Stimulated activated CD4-positive, alpha-beta T cell treated with anti-CD3 and anti-CD28 coated beads, Interleukin-4, amount 100 ng/mL, for 48 hours (primary cell): ENCODE results near the gene NRIP3.
"Not testable (repeated sequence)": the region's sequence is repeated elsewhere in the genome, so short reads cannot be mapped to it uniquely, and the experiment has no call there.

Experiments
- DNase-seq, 2 donors: peaks; one replicate each; pipeline ENCODE4 v3.0.0-alpha.2; 2020; ENCODE audit warnings: low read depth in 2 of 2

Gene NRIP3

DNA sequence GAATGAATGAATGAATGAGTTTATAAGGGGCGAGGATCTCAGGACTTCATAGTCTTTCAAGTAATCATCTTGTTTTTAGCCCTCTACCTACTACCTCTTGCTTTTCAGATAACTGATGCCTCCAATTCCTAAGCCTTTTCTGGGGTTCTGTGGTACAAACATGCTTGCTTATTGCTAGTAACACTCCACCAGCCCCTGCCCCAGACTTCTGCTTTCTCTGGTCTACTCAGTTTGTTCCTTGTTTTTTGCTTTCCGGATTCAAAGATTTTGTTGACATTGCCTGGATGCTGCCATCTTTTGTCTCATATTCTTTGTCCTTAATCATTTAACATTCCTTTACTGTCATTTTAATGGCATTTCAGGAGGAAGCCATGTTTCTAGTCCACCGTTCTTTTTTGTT is 30.7 kb downstream of the NRIP3 start:
- DNase-seq: no peak

DNA sequence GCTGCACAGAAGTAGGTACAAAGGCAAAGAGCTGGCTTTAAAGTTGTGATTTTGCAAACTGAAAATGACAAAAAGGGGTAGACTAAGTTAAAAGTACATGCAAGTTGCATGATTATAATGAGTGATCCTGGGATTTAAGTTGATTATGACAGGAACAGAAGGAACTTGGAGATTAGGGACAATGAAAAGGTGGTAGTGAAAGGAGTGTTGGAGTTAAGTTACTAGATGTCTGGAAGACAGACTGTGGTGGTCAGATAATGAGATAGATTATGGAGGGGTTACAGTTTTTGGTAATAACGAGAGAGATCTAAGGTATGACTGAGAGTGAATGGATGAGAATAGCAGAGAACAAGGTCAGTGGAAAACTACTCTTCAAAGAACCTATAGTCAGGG is 31.9 kb downstream of the NRIP3 start:
- no peak for DNase-seq

DNA sequence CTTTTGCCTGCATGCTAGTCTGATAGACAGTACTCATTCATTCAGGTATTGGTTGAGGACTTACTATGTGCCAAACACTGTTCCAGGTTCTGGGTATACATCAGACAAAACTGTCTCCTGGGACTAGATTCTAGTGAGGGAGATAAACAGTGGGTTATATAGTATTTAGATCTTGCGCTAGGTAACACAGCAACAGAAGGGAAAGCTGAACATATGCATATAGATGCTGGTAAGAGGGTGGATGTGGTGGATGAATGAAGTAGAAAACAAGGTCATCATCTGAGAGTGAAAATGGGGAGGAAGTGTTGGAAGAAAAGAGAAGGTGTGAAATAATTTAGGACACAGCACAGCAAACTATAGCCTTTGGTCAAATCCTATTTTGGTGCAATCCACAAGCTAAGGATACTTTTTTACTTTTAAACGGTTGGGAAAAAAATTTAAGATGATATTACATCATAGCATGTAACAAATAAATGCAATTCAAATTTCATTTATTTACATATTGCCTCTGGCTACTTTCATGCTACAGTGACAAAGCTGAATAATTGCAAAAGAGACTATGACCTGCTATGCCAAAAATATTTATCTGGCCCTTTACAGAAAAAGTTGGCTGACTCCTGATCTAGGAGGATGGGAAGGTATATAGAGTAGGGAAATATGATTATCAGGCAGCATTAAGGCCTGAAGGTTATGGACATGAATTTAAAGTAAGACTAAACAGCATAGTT is 32.4 kb downstream of the NRIP3 start:
- DNase-seq: no peak

DNA sequence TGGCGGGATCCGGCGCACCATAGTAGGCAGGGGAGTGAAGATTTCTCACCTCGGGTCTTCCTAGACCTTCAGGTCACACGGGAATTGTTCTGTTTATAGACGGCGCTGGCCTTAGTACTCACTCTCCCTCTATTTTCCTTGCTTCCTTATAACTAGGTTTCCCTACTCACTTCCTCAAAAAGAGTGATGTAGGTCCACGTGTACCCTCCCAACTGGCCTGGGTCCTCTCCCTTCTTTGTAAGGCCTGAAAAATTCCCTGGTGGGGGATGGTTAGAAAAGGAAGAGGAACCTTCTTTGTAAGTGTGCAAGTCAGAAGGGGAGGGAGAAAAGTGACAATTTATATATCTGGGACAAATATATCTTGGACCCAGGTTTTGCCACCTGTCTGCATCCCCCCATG is 36.6 kb downstream of the NRIP3 start:
- DNase-seq: no peak

DNA sequence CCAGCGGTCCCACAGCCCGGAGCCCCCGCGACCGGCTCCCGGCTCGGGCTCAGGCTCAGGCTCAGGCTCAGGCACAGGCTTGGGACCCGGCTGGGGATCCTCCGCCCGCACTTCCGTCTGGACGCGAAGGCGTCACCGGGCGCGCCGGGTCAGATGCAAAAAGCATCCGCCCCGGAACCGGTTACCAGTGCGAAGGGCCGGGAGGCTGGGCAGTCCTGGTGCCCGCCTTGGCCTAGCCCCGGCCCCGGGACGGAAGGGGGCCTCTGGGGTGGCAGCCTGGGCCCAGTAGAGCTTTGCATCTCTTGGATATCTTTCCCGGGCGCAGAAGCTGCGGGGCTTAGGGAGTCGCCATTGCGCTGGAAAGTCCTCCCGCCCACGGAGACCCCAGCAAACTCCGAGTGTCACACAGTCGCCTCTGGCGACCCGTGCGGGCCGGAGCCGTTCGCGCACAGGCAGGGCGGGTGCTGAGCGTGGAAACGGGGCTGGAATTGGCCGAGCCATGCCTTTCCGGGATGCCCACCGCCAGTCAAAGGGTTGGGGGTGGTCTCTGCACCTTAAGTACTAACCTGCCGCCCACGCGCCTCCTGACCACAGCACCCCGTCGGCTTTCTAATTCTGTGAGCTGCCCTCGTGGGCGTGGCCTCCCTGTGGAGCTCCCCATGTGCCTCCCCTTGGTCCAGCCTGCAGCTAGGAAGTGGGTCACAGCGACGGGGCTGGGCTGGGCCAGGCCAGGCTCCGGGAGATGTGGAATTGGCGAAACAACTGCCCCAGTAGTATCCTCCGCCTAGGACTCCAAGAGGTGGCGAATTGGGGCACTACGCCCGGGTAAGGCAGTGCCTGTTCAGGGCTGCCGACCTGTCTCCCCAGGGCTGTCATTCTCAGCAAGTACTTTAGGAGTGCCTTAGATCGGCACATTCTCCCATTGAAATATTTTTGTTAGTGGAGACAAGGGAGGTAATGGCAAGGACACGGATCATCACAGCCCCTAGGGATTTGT is 39.2 kb downstream of the NRIP3 start, which contains the start of gene TMEM9B:
Gene TMEM9B, minus strand, starts transcription at position 119 of the 997 bp plus-strand sequence. CDS start 129 bp downstream, outside the sequence.
- peak; percentile 76 to 81 for DNase-seq

DNA sequence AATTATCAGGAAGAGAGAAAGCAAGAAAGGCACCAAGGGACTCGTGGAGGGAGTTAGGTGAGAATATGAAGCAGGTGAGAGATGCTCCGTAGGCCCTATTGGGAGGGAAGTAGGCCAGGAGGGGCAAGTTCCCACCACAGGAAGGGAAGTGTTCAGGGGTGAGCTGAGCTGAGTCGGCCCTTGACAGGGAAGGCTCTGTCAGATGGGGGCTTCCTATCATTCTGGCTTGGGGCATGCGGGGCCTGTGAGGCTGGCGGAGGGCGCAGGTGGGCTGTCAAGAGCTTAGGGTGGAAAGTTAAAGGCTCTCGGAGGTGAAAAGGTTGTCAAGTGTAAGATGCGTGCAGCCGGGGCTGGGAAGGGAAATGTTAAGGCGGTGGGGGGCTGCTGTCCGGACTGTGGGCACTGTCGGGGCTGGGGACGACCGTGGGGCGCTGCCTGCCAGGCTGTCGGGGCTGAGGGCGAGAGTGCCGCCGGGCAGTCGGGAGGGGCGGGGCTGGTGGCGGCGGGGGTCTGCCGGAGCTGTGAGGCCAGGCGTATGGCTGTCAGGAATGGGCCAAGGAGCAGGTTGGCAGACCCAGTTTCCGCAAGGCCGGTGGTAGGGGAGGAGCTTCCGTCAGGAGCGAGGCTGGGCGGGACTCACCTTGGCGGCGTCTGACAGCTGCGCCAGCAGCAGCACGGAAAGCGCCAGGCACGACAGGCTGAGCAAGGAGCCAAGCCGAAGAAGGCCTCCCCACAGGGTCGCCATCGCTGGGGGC is 40.1 kb downstream of the NRIP3 start:
- DNase-seq: peak; percentile 68 to 79

DNA sequence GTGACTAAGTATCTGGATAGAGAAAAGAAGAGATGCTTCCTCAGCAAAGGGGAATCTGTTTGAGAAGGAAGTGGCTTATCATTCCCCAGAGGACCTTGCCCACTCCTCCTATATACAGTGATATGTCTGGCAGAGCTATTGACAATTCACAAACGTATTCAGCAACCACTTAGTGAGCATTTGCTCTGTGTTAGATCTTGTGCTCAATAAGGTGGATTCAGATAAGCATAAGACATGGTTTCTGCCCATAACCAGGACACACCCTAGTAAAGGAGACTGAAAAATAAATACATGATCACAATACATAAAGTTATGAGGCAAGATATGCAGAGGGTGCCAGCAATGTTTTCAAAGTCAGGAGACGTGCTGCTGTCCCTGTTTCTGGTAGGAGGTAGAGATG is 41.0 kb downstream of the NRIP3 start:
- DNase-seq: no peak

DNA sequence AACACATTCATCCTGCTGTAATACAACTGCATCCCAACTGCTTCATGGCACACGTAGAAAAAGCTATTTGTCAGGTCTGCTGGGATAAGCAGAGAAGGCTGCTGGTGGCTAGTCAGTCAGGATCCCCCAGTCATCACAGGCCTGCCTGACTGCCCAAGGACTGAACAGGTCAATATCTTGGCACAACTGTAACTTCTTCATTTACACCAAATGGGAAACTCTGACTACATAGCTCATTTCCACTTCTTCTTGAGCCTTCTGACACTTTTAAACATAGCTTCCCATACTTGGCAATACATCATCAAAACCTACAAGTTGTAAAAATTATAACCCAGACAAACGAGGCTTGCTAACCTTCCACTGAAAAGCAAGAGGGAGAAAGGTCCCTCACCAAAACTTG is 42.4 kb downstream of the NRIP3 start:
- DNase-seq: no peak

DNA sequence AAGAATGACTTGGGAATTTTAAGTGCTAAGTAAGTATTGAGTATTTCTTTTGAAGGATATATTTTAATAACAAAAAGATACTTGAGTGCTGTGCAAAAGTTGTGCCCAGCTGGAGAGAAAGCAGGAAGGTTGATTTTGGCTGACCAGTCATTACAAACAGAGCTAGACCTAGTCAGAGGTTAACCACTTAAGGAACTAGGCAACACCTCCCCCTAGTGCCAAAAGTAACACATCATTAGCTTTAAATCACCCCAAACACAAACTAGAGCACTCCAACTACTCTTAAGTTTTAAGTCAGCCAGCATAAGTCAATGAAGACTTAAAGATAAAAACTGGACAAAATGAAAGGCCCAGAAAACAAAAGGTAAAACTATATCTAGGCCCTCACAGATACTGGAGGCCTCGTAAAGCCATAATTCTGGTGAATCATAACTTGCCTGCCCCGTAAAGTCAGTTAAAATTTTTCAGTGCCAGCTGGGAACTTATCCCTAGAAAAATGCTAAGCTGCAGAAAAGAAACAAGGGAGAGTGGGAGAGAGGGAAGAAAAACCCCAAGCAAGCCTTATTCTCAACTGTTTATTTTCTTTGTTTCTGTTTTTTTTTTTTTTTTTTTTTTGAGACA is 44.1 kb downstream of the NRIP3 start:
- no peak for DNase-seq

DNA sequence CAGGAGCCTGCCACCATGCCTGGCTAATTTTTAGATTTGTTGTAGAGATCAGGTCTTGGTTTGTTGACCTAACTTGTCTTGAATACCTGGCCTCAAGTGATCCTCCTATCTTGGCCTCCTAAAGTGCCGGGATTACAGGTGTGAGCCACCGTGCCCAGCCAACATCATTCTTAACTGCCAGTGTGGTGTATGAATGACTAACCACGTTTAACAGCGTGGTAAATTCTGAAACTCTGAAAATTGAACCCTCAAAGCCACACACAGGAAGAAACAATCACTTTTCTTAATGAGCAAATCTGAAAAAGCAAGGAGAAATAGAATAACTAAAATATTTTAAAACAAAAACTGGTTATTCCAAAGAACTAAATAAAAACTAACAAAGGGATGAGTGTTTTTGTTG is 46.9 kb downstream of the NRIP3 start:
- no peak for DNase-seq

DNA sequence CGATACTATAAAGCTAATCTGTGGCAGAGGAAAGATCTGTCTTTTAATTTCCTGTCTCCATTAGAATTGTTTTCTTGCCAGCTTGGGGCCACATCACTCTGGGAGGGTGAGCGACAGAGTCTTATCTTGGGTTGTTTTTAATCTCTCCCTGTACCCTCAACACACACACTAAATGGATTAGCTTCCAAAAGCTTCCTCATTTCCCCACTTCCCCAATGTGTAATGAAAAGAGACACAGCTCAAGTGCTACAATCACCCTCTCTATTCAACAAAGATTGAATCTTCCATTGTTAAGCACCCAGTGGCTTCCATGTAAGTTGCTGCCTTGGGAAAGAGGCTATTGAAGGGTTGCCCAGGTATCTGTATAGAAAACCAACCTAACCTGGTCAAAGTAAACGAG is 54.9 kb downstream of the NRIP3 start:
- no peak for DNase-seq

DNA sequence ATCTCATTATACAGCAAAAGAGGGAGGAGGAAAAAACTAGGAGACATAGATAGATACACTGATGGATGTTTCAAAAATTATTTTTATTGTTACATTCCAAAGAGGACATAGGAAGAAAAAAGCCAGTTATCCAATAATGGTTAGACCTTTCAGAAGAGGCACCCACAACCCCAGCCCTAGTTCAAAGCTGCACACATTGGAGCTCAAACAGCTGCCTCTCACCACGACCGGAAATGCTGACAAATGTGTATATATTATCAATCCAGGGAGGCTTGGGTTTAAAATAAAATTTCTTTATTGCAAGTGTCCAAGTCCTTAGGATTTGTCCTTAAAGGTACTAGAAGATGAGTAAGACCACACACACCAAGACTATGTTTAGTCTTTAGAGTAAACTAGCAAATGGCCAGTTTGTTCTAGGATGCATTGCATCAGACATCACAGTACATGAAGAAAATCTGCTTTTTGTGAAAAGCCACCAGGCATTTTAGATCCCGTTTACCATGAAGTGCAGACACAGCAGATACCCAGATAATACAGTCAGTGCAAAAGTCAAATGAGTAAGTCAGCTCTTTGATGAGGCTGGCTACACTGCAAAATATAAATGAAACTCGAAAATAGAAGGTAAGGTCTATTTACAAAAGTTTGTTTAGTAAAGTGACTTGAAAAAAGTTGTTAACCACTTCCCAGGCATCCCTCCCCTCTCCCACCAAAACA is 56.4 kb downstream of the NRIP3 start:
- no peak for DNase-seq

DNA sequence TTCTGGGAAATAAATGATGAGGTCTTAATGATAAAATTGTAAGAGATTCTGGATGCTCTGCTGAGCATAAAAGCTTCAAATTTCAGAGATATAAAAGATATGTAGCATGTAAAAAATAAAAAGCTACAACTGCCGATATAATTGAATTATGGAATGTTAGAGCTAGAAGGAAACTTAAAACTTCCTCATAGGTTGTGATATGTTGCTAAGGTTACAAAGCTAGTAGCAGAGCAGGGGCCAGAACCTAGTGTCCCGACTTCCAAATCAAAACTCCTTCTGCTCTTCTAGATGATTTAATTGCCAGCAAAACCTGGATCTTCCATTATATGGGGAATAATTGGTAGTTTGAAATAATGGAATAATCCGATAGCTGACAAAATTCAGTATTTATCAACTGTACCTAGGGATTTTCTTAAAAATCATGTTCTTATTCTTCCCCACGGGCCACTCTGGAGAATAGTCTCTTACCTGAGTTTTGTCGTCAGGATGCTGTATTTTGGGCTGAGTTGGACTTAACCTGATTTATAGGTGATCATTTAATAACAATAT is 61.2 kb downstream of the NRIP3 start, which contains the start of gene ASCL3:
Gene ASCL3, minus strand, starts transcription at position 499 of the 549 bp plus-strand sequence. CDS start 4,855 bp downstream, outside the sequence.
- no peak for DNase-seq

DNA sequence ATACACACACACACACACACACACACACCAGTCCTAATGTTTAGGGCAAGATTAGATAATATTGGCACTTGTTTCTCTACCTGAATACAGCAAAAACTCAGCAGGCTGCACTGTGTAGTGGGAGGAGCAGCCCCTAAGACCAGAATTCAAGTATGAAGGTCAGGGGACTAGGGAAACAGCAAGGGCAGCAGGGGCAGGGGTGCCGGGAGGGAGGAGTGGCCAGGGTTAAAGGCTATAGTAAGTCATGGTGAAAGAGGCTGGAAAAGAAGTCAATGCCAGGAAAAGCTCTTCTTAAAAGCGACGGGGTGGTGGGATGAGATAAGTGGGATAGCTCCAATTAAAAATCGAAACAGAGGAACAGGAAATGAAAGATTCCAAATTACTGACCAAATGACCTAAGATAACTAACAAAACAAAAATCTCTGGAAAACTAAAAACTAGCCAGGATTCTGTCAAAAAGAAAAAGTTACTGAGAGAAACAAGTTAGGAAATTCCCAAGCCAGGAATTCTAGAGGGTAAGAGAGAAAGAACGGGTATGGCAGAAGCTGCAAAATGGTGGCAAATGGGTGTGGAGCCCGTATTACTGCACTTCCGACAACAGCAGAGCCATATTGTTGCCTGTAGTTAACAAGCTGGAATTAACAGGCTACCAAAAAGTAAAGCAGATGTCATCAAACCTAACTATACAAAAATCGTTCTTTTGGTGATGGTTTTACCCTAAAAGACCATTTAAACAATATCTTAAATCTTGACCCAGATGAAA is 62.3 kb downstream of the NRIP3 start:
- no peak for DNase-seq

DNA sequence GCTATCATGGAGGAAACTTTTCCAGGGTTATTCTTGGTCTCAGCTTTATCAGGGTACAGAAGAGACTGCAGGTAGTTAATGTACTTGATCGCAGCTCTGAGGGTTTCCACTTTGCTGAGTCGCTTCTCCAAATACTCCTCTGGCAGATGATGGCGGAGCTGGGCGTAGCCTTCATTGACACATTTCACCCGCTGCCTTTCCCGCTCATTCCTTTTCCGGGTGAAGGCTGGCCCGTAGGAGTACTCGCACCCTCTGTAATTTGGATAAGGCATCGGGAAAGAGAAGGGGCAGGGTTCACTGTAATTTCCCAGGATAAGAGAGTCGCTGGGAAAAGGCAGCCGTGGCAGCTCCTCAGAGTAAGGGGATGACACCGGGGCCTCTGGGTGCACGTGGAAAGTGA is 66.1 kb downstream of the NRIP3 start:
- no peak for DNase-seq

DNA sequence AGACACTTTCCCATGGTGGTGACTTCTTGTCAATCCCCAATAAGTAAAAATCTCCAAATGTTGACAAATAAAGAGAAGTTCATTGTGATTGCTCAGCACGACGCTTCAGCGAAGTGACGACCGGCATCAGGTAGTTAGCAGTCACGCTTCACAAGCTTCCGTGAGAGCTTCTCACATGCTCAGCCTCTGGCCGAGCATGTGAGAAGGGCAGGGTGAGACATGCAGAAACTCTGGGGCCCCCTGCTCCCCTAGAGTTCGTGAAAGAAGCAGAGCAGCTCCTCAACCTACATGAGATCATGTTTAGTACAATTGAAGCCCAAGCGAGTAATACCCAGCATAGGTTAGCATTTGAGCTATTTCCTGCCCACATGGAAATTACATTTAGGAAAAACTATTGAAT is 66.6 kb downstream of the NRIP3 start:
- DNase-seq: no peak

DNA sequence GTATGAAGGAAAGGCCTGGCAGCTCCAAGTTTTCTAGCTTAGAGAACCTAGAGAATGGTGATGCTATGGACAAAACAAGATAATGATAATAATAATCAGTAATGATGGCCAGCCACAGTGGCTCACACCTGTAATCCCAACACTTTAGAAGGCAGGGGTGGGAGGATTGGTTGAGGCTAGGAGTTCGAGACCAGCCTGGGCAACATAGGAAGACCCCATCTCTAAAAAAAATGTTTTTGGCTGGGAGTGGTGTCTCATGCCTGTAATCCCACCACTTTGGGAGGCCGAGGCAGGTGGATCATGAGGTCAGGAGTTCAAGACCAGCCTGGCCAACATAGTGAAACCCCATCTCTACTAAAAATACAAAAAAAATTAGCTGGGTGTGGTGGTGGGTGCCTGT is 68.0 kb downstream of the NRIP3 start:
- not testable (repeated sequence) for DNase-seq

DNA sequence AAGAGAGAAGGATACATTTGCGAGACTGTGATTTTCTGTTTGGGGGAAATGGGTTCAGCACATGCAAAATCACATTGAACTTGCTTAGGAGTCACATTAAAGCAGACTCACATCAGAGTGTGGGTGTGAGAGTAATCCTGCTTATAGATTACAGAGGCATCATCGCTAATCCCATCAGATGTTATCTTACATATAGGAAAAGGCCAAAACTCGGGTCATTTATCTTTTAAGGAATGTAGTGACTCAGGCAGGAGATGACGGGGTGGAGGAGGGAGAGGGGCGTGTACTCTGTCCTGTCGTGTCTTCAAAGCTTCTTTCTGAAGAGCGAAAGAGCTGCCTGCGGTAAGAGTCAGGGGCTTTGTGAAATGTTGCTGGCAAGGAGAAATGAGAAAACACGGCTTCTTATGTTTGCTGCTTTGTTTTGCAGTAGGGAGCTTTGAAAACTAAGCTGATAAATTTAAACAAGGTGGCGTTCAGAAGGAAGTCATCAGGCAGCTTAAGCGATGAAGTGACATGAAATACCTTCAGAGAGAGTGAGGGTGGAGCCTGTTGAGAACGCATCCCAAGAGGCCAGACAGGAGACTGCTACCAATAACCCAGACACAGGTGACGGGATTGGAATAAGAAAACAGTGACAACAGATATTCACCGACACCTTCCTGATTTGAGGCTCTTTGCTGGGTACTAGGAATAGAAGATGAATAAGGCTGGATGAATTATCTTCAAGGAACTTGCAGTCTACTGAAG is 68.9 kb downstream of the NRIP3 start:
- no peak for DNase-seq

DNA sequence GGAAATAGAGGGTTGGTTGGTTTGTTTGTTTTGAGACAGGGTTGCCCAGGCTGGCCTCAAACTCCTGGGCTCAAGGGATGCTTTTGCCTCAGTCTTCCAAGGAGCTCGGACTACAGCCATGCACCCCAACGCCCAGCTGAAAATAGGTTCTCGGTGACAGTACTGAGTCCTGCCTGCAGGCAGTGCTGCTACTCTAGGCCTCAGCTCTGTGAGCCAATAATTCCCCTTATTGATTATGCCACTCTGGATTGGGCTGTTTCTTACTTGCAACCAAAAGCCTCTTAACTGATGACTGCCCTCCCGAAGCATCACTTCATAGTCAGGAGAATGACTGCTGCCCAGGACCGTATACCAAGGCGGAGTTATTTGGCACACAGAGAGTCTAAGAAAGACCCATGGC is 69.9 kb downstream of the NRIP3 start:
- DNase-seq: no peak
